Renal cortex interstitium (tissue), 11 donors: ENCODE measurements around the gene RARB. TPM values are rescaled to one million over a fixed set of nuclear protein-coding genes. Genes with fewer than 3 reads are reported as not detected.

Experiments
- DNase-seq, 11 donors: peaks; one replicate each; pipeline ENCODE4 v3.0.0-alpha.2; 2013; ENCODE audit warnings: low read depth in 9 of 11, low spot score in 4 of 11; ENCODE audit errors: extremely low read depth in 1 of 11
- polyA plus RNA-seq, 3 donors: library from polyadenylated mRNA; unstranded; fragments of 120-200 nt; gene quantifications; one replicate each; pipeline ENCODE4 v1.2.1, GENCODE V29; 2013; ENCODE audit not compliant: insufficient read length in 3 of 3

The RARB gene
- polyA plus RNA-seq, 3 donors: 47.9 to 56.0 (median 48.3) TPM

- no peak for DNase-seq
Measured at GRCh38 chr3:25412269-25412668, 15.8 kb upstream of the RARB start.

- DNase-seq: no peak
Measured at GRCh38 chr3:25416176-25416575, 11.9 kb upstream of the RARB start.

- DNase-seq: no peak
Measured at GRCh38 chr3:25418596-25418995, 9.5 kb upstream of the RARB start.

GRCh38 chr3:25419251-25419650 lies 8.8 kb upstream of the RARB start:
- DNase-seq: no peak

- DNase-seq: no peak
Measured at GRCh38 chr3:25420147-25420546, 7.9 kb upstream of the RARB start.

- no peak for DNase-seq
Measured at GRCh38 chr3:25420885-25421284, 7.2 kb upstream of the RARB start.

GRCh38 chr3:25421747-25422146 lies 6.3 kb upstream of the RARB start:
- no peak for DNase-seq

- DNase-seq: no peak
Measured at GRCh38 chr3:25423780-25424588, 4.1 kb upstream of the RARB start.

GRCh38 chr3:25424614-25425013 lies 3.4 kb upstream of the RARB start:
- peak in 5 of 11 donors; percentile 50 to 82 (median 73) for DNase-seq

GRCh38 chr3:25426408-25426807 lies 1.7 kb upstream of the RARB start:
- no peak for DNase-seq

- DNase-seq: no peak
Measured at GRCh38 chr3:25427155-25427554, 908 bp upstream of the RARB start.

- no peak for DNase-seq
Measured at GRCh38 chr3:25427563-25427941, 511 bp upstream of the RARB start.

- DNase-seq: no peak
Measured at GRCh38 chr3:25428789-25429335, 799 bp downstream of the RARB start.

- peak in 4 of 11 donors; percentile 51 to 80 (median 73) for DNase-seq
Measured at GRCh38 chr3:25429361-25430286, 1.6 kb downstream of the RARB start.

- no peak for DNase-seq
Measured at GRCh38 chr3:25430287-25430934, 2.3 kb downstream of the RARB start.

- no peak for DNase-seq
Measured at GRCh38 chr3:25430935-25431770, 3.1 kb downstream of the RARB start.

- no peak for DNase-seq
Measured at GRCh38 chr3:25432176-25432720, 4.2 kb downstream of the RARB start.

- DNase-seq: no peak
Measured at GRCh38 chr3:25433106-25433505, 5.0 kb downstream of the RARB start.
